Measurements from ENCODE around the gene DAB2IP. TPM values are rescaled to one million over a fixed set of nuclear protein-coding genes. Genes with fewer than 3 reads are reported as not detected.
"Not testable (repeated sequence)": the region's sequence is repeated elsewhere in the genome, so short reads cannot be mapped to it uniquely, and the experiment has no call there.

DAB2IP gene
- total and polyA plus RNA-seq, 8 donors = 17.5 to 303 (median 45.6) TPM

DNA sequence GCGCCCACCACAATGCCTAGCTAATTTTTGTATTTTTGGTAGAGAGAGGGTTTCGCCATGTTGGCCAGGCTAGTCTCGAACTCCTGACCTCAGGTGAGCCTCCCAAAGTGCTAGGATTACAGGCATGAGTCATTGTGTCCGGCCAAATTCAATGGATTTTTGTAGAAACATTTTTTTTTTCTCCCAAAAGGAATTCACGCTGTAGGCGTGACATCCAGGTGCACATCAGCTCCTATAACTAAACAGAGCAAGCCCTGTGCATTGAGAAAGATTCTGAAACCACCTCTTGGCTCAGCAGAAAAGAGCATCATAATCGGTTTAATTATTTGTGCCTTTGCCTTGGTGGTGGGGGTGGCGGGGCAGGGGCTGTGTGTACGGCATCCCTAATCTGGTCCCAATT, 32.9 kb upstream of the DAB2IP start:
- intact Hi-C loops (cut with DNase I; ENCODE audit: low total_unique reads) = no loop called here
- H3K4me1 ChIP-seq = peaks cover 14 to 42% (median 33%) of the 10 kb centered on the region in 4 donors
- TF ChIP-seq, protein P1, sequence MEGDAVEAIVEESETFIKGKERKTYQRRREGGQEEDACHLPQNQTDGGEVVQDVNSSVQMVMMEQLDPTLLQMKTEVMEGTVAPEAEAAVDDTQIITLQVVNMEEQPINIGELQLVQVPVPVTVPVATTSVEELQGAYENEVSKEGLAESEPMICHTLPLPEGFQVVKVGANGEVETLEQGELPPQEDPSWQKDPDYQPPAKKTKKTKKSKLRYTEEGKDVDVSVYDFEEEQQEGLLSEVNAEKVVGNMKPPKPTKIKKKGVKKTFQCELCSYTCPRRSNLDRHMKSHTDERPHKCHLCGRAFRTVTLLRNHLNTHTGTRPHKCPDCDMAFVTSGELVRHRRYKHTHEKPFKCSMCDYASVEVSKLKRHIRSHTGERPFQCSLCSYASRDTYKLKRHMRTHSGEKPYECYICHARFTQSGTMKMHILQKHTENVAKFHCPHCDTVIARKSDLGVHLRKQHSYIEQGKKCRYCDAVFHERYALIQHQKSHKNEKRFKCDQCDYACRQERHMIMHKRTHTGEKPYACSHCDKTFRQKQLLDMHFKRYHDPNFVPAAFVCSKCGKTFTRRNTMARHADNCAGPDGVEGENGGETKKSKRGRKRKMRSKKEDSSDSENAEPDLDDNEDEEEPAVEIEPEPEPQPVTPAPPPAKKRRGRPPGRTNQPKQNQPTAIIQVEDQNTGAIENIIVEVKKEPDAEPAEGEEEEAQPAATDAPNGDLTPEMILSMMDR (IDR thresholded peaks at IDR 0.05) = no peak
- TF ChIP-seq POLR2AphosphoS5 (IDR thresholded peaks at IDR 0.05) = no peak
- no peak for TF ChIP-seq POLR2A (IDR thresholded peaks at IDR 0.05)
- TF ChIP-seq EP300 (IDR thresholded peaks at IDR 0.05) = no peak
- no peak for DNase-seq
- no peaks in the 10 kb centered on the region for H3K27me3 ChIP-seq
- H3K4me3 ChIP-seq = no peak overlapping the region
- H3K36me3 ChIP-seq = no peaks in the 10 kb centered on the region
- peak overlapping the region in 2 of 5 donors; percentile 35 to 68 for H3K27ac ChIP-seq
- no peaks in the 10 kb centered on the region for H3K9me3 ChIP-seq
- WGBS, 5 donors = 79 to 87% (median 84%) methylated on average over 9 of the region's 9 CpGs

DNA sequence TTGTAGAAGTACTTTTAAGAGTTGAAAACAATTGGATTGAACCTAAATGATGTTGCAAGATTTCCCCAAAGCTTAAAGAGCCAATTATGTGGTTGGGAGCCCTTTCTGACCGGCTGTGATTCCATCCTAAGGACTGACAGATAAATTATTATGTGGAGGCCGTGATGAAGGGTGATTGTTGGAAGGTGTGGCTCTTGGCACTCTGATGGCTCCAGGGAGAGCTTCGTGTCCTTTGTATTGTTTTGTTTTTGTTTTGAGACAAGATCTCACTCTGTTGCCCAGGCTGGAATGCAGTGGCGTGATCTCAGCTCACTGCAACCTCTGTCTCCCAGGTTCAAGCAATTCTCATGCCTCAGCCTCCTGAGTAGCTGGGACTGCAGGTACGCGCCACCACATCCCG, 32.5 kb upstream of the DAB2IP start:
- H3K27ac ChIP-seq = peak overlapping the region in 3 of 5 donors; percentile 35 to 71 (median 68)
- intact Hi-C loops (cut with DNase I; ENCODE audit: low total_unique reads); H3K9me3 ChIP-seq; H3K27me3 ChIP-seq; H3K36me3 ChIP-seq; H3K4me3 ChIP-seq; DNase-seq: not testable (repeated sequence)
- peaks cover 13 to 39% (median 31%) of the 10 kb centered on the region in 4 donors for H3K4me1 ChIP-seq
- 89 to 93% (median 91%) methylated on average over 7 of the region's 7 CpGs for WGBS, 5 donors

DNA sequence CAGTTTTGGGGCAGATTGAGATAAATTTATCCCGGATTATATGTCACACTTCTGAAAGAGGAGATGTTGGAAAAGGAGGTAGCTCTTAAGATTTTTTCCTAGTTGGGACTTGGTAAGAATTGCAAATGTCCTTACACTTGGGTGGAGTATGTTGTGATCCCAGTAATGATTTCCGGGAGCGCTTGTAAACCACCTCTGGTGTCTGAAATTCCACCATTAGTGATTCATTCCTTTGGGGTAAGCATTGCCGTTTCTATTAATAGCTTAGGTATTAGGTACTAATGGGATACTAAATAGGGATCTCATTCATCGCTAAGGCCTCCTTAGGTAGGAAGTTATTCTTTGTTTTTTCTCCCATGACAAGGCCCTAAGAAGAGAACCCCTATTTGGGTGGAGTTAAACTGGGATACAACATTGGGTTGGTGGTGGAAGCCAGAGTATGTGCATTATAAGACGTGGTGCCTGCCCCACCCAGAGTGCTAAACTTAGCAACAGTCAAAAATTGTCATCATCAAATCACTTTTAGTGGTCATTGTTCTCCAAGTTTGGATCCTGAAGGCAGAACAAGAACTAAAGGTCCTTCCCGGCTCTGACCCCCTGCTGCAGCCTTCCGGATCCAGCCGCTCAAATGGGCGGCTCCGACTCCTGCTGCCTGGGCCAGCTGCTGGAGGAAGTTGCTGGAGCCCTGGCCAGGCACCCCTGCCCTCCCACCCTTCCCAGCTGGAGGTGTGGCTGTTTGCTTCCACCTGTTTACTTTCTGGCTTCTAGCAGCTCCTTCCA, 31.7 kb upstream of the DAB2IP start:
- WGBS, 5 donors = 45 to 59% (median 51%) methylated on average over 9 to 11 of the region's 11 CpGs
- no peaks in the 10 kb centered on the region for H3K9me3 ChIP-seq
- H3K36me3 ChIP-seq = no peaks in the 10 kb centered on the region
- intact Hi-C loops (cut with DNase I; ENCODE audit: low total_unique reads) = no loop called here
- peaks cover 13 to 41% (median 31%) of the 10 kb centered on the region in 4 donors for H3K4me1 ChIP-seq
- no peaks in the 10 kb centered on the region for H3K27me3 ChIP-seq
- peak; percentile 76 to 77 for DNase-seq
- H3K4me3 ChIP-seq = no peak overlapping the region
- peak overlapping the region; percentile 30 to 77 (median 68) for H3K27ac ChIP-seq
- peak in 1 of 3 donors; percentile 18 for TF ChIP-seq POLR2AphosphoS5 (IDR thresholded peaks at IDR 0.05)
- TF ChIP-seq, protein P1 (IDR thresholded peaks at IDR 0.05) = no peak
- no peak for TF ChIP-seq POLR2A (IDR thresholded peaks at IDR 0.05)
- no peak for TF ChIP-seq EP300 (IDR thresholded peaks at IDR 0.05)

DNA sequence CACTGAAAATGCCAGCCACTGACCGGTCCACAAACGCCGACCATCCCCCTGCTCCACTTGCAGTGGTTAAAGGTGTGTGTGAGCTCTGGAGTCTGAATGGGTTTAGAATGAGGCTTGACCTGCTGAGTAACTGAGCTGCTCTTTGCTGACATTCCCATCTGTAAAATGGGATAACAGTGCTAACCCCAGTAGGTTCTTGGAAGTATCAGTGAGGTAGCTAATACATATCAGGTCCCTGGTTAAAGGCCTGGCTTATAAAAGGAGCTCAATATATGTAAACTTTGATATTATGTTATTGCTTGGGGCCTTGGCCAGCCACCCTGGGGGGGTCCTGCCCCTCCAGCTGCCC, 31.1 kb upstream of the DAB2IP start:
- no peaks in the 10 kb centered on the region for H3K27me3 ChIP-seq
- peaks cover 13 to 46% (median 31%) of the 10 kb centered on the region in 4 donors for H3K4me1 ChIP-seq
- H3K27ac ChIP-seq = peak overlapping the region; percentile 30 to 77 (median 68)
- 23 to 57% (median 50%) methylated on average over 3 of the region's 3 CpGs for WGBS, 5 donors
- intact Hi-C loops (cut with DNase I; ENCODE audit: low total_unique reads) = no loop called here
- H3K36me3 ChIP-seq = no peaks in the 10 kb centered on the region
- DNase-seq = no peak
- no peaks in the 10 kb centered on the region for H3K9me3 ChIP-seq
- TF ChIP-seq POLR2AphosphoS5 (IDR thresholded peaks at IDR 0.05) (peak in 1 of 3 donors; percentile 0), POLR2A (IDR thresholded peaks at IDR 0.05) (no peak)
- H3K4me3 ChIP-seq = no peak overlapping the region

DNA sequence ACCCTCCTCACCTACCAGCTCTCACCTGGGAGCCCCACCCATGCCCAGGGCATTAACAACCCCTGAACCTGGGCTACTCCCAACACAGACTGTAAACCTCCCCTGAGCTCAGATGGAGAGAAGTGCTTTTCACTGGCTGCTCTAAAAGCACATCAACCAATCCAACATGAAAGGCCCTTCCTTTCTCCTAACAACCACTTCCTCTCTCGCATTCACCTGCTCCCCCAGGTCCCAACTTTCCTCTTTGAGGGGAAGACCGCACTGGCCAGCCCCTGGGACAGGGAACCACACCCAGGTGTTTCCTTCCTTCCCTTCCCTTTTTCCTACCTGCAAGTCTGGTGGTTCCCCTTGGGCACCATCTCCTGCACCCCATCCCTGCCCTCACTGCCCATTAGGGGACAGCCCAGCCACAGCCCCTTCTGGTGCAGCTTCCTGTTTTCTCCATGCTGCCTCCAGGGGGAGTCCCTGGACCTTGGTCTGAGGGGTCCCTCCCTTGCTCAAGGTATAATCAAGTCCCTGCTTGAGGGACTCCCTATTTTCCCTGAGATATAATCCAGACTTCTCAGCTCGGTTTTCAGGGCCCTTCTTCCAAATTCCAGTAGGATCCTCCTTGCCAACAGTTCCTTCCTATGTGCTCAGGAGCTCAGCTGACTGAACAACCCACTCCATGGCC, 30.5 kb upstream of the DAB2IP start:
- H3K4me3 ChIP-seq = no peak overlapping the region
- intact Hi-C loops (cut with DNase I; ENCODE audit: low total_unique reads) = no loop called here
- TF ChIP-seq, protein P1 (IDR thresholded peaks at IDR 0.05) = peak in 4 of 7 experiments; percentile 13 to 29 (median 21)
- TF ChIP-seq POLR2AphosphoS5 (IDR thresholded peaks at IDR 0.05) = no peak
- DNase-seq = peak in 1 of 2 donors; percentile 78
- peak overlapping the region; percentile 25 to 71 (median 35) for H3K27ac ChIP-seq
- H3K36me3 ChIP-seq = no peaks in the 10 kb centered on the region
- 42 to 63% (median 51%) methylated on average over 3 of the region's 3 CpGs for WGBS, 5 donors
- H3K27me3 ChIP-seq = no peaks in the 10 kb centered on the region
- no peaks in the 10 kb centered on the region for H3K9me3 ChIP-seq
- peaks cover 13 to 53% (median 31%) of the 10 kb centered on the region in 4 donors for H3K4me1 ChIP-seq

Measured in stomach (tissue), 9 donors.